Adrenal gland (tissue), 5 donors: ENCODE data around the gene C13orf46.

ENCODE experiments used
- POLR2A ChIP-seq, 2 donors: fragments of 450-650 bp; IDR thresholded peaks; one replicate each; pipeline ENCODE4 v1.6.1; 2017; ENCODE audit warnings: antibody characterized with exemption in 2 of 2, mild to moderate bottlenecking in 2 of 2, moderate library complexity in 1 of 2
- TF ChIP-seq, protein P1 (sequence below), 6 experiments: fragments of 450-650 bp in 4 of 6; fragments of 200-600 bp in 2 of 6; sonication (generic) in 1 of 6; IDR thresholded peaks; 1 replicate in 5 of 6; 2 replicates in 1 of 6; pipeline versions ENCODE4 v1.5.1 to v1.8.0; 2016 to 2021; ENCODE audit warnings: antibody characterized with exemption in 6 of 6, mild to moderate bottlenecking in 2 of 6, moderate library complexity in 1 of 6
- donor health status: DM: no; HTN: no; CAD: no.

GRCh38 chr13:114022876-114023275 is 49.0 kb upstream of the C13orf46 start:
- TF ChIP-seq, protein P1, sequence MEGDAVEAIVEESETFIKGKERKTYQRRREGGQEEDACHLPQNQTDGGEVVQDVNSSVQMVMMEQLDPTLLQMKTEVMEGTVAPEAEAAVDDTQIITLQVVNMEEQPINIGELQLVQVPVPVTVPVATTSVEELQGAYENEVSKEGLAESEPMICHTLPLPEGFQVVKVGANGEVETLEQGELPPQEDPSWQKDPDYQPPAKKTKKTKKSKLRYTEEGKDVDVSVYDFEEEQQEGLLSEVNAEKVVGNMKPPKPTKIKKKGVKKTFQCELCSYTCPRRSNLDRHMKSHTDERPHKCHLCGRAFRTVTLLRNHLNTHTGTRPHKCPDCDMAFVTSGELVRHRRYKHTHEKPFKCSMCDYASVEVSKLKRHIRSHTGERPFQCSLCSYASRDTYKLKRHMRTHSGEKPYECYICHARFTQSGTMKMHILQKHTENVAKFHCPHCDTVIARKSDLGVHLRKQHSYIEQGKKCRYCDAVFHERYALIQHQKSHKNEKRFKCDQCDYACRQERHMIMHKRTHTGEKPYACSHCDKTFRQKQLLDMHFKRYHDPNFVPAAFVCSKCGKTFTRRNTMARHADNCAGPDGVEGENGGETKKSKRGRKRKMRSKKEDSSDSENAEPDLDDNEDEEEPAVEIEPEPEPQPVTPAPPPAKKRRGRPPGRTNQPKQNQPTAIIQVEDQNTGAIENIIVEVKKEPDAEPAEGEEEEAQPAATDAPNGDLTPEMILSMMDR (IDR thresholded peaks at IDR 0.05), result no peak
- TF ChIP-seq POLR2A (IDR thresholded peaks at IDR 0.05), result no peak
